BLaER1 treated with 17β-estradiol and CSF1 and Interleukin-3, amounts not matched to agents 10 nM and 100 nM (cell line): Measurements from ENCODE around the gene CANT1.
"Not testable (repeated sequence)": the region's sequence is repeated elsewhere in the genome, so short reads cannot be mapped to it uniquely, and the experiment has no call there.

Source experiments
- H3K27ac ChIP-seq, 11 experiments: shearing (Covaris generic); formaldehyde crosslinking; 2 replicates each; pipeline ENCODE4 v1.8.1; 2022
- H3K27me3 ChIP-seq, 11 experiments: shearing (Covaris generic); formaldehyde crosslinking; 2 replicates each; pipeline ENCODE4 v1.8.1; 2022
- H3K36me3 ChIP-seq, 11 experiments: shearing (Covaris generic); formaldehyde crosslinking; 2 replicates each; pipeline ENCODE4 v1.8.1; 2022
- H3K4me1 ChIP-seq, 10 experiments: shearing (Covaris generic); formaldehyde crosslinking; 2 replicates each; pipeline ENCODE4 v1.8.1; 2022
- H3K4me2 ChIP-seq, 11 experiments: shearing (Covaris generic); formaldehyde crosslinking; 2 replicates each; pipeline ENCODE4 v1.8.1; 2022
- H3K4me3 ChIP-seq, 10 experiments: shearing (Covaris generic); formaldehyde crosslinking; 2 replicates each; pipeline ENCODE4 v1.8.1; 2022
- H3K9ac ChIP-seq, 11 experiments: shearing (Covaris generic); formaldehyde crosslinking; 2 replicates each; pipeline ENCODE4 v1.8.1; 2022
- H3K9me3 ChIP-seq, 11 experiments: shearing (Covaris generic); formaldehyde crosslinking; replicated peaks in 1 of 11; 2 replicates each; pipeline ENCODE4 v1.8.1; 2022
- H4K20me1 ChIP-seq, 11 experiments: shearing (Covaris generic); formaldehyde crosslinking; 2 replicates each; pipeline ENCODE4 v1.8.1; 2022
- Cebpa-rat ChIP-seq, 11 experiments: shearing (Covaris generic); IDR thresholded peaks; 2 replicates each; pipeline ENCODE4 v1.8.1; 2022

Gene CANT1

DNA sequence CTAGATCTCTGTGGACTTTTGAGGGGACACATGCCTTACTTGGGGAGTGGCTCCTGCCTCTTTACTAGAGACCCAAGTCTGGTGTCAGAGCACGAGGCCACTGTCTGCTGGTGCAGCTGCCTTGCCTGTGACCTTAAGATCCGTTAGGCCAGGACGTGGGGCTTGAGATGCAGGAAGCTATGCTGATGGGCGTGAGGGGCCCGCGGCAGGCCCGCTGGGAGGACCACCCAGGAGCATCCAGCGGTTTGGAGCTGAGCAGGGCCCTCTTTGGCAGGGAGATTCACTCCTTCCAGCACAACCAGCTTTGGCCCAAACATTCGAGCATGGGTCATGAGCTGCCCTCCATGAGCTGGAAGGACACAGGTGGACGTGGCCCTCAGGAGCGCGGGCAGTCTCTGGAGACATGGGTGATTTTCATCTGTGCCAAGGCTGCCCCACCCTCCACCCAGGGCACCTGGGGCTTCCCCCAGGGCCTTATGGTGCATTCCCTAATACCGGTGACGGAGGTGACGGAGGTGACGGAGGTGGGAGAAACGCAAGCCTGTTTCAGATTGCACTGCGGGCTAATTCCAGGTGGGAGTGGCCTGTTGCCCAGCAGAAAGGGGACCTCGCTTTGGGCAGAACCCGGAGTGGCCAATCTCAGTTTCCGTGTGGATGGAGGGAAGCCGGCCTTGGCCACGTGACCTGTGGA lies 42.5 kb downstream of the CANT1 start:
- peak overlapping the region in 4 of 11 experiments; percentile 4 to 40 (median 28); a peak in 4 of 22 replicates for H3K27ac ChIP-seq
- H3K36me3 ChIP-seq, result peaks cover 0 to 3% (median 0%) of the 10 kb centered on the region in 11 experiments; a peak in 1 of 22 replicates
- TF ChIP-seq Cebpa-rat (IDR thresholded peaks at IDR 0.05), result no peak
- 0 out of 22 replicates have a peak, but pooled peaks cover 0 to 4% (median 0%) of the 10 kb centered on the region in 11 experiments for H3K9me3 ChIP-seq
- peaks cover 0 to 20% (median 0%) of the 10 kb centered on the region in 11 experiments; a peak in 6 of 22 replicates for H4K20me1 ChIP-seq
- no peak overlapping the region for H3K4me3 ChIP-seq
- H3K9ac ChIP-seq, result peak overlapping the region in 5 of 11 experiments; percentile 5 to 51 (median 42); a peak in 8 of 22 replicates
- H3K4me2 ChIP-seq, result peak overlapping the region; percentile 3 to 90 (median 75); a peak in 21 of 22 replicates
- peaks cover 22 to 100% (median 86%) of the 10 kb centered on the region in 10 experiments for H3K4me1 ChIP-seq
- no peaks in the 10 kb centered on the region for H3K27me3 ChIP-seq

DNA sequence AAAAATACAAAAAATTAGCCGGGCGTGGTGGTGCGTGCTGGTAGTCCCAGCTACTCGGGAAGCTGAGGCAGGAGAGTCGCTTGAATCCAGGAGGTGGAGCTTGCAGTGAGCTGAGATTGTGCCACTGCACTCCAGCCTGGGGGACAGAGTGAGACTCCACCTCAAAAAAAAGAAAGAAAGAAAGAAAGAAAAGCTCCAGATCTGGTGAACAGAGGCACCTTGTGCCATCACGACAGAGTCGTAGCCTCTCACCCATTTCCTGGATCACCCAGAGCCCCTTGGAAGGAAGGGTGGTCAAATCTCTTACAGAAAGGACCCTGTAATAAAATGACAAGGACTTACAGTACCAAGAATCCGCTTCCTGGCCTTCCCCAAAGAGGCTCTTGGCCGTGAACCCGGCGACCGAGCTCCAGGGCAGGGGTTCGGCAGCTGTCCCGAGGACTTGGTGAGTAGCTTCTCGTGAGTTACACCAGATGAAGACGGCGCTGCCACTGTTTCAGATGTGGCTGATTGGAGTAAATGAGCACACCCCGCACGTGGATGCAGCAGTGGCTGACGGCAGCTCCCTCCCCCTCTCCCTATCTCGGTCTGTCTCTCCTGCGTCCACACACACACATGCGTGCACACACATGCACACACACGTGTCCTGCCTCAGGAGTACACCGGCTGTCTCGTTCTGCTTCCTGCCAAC lies 43.3 kb downstream of the CANT1 start:
- Histone ChIP-seq H4K20me1 (peaks cover 0 to 13% (median 0%) of the 10 kb centered on the region in 11 experiments; a peak in 6 of 22 replicates), H3K27me3 (no peaks in the 10 kb centered on the region), H3K27ac (peak overlapping the region in 4 of 11 experiments; percentile 11 to 45 (median 39); a peak in 6 of 22 replicates), H3K9me3 (0 out of 22 replicates have a peak, but pooled peaks cover 0 to 4% (median 0%) of the 10 kb centered on the region in 11 experiments), H3K4me2 (peak overlapping the region; percentile 3 to 90 (median 75); a peak in 19 of 22 replicates), H3K36me3 (no peaks in the 10 kb centered on the region; a peak in 1 of 22 replicates), H3K4me3 (no peak overlapping the region), H3K4me1 (peaks cover 22 to 100% (median 87%) of the 10 kb centered on the region in 10 experiments), H3K9ac (peak overlapping the region in 5 of 11 experiments; percentile 5 to 51 (median 42); a peak in 7 of 22 replicates)
- TF ChIP-seq Cebpa-rat (IDR thresholded peaks at IDR 0.05), result no peak

DNA sequence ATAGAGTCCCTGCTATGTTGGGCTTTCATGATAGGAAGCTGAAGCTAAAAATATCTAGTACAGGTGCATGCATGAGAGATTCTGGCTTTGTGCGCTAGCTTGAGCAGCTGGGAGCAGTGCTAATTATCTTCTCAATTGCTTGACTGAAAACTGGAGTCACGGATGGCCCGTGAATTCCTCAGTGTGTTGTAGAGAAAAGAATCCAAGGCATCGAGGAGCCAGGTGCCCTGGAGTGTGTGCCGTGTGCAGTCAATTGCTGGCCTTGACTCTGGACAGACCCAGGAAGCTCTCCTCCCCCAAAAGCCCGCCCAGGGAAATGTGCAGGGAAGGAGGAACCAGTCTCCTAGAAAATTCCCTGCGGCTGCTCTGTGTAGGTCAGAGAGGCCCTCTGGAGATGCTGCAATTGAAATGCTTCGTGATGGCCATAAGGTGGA lies 44.1 kb downstream of the CANT1 start:
- no peaks in the 10 kb centered on the region; a peak in 1 of 22 replicates for H3K36me3 ChIP-seq
- H3K4me2 ChIP-seq, result peak overlapping the region in 9 of 11 experiments; percentile 39 to 90 (median 80); a peak in 18 of 22 replicates
- peak overlapping the region in 2 of 11 experiments; percentile 8 to 37; a peak in 3 of 22 replicates for H3K9ac ChIP-seq
- TF ChIP-seq Cebpa-rat (IDR thresholded peaks at IDR 0.05), result no peak
- 0 out of 22 replicates have a peak overlapping the region, but pooled peaks of 1 of the 11 experiments have one; percentile 40 for H3K27ac ChIP-seq
- no peaks in the 10 kb centered on the region for H3K27me3 ChIP-seq
- H3K9me3 ChIP-seq, result 0 out of 22 replicates have a peak, but pooled peaks cover 0 to 4% (median 0%) of the 10 kb centered on the region in 11 experiments
- H3K4me1 ChIP-seq, result peaks cover 22 to 98% (median 82%) of the 10 kb centered on the region in 10 experiments
- H3K4me3 ChIP-seq, result no peak overlapping the region
- H4K20me1 ChIP-seq, result peaks cover 0 to 7% (median 0%) of the 10 kb centered on the region in 11 experiments; a peak in 4 of 22 replicates

DNA sequence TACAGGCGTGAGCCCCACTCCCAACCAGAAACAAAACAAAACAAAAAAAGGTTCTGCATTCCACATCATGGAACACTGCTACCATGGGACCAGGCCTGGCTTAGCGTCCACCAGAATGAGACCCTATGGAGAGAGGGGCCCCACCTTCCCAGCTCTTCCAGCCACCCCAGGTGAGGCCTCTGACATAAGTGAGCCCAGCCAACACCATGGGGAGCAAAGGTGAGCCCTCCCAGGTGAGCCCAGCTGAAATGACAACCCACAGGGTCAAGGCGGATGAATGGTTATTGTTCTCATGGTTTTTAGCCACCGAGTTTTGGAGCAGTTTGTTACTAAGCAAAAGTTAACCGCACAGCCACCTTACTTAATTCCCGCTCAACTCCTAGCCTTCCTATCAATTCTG lies 46.2 kb downstream of the CANT1 start:
- peak overlapping the region in 8 of 11 experiments; percentile 43 to 82 (median 66); a peak in 13 of 22 replicates for H3K4me2 ChIP-seq
- H3K9ac ChIP-seq, result no peak overlapping the region
- H3K36me3 ChIP-seq, result no peaks in the 10 kb centered on the region
- H3K4me3 ChIP-seq, result no peak overlapping the region
- H3K9me3 ChIP-seq, result 0 out of 22 replicates have a peak, but pooled peaks cover 0 to 4% (median 0%) of the 10 kb centered on the region in 11 experiments
- H3K4me1 ChIP-seq, result peaks cover 9 to 77% (median 60%) of the 10 kb centered on the region in 10 experiments; a peak in 19 of 20 replicates
- peak overlapping the region in 4 of 11 experiments; percentile 4 to 54 (median 20); a peak in 4 of 22 replicates for H3K27ac ChIP-seq
- TF ChIP-seq Cebpa-rat (IDR thresholded peaks at IDR 0.05), result no peak
- H4K20me1 ChIP-seq, result no peaks in the 10 kb centered on the region; a peak in 1 of 22 replicates
- no peaks in the 10 kb centered on the region for H3K27me3 ChIP-seq

DNA sequence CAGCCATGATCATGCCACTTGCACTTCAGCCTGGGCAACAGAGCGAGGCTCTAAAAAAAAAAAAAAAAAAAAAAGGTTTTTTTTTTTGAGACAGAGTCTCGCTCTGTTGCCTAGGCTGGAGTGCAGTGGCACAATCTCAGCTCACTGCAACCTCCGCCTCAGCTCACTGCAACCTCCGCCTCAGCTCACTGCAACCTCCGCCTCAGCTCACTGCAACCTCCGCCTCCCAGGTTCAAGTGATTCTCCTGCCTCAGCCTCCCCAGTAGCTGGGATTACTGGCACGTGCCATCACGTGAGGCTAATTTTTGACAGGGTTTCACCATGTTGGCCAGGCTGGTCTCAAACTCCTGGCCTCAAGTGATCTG lies 46.6 kb downstream of the CANT1 start:
- Histone ChIP-seq H3K9ac (peak overlapping the region in 6 of 11 experiments; percentile 3 to 54 (median 28); a peak in 5 of 22 replicates), H3K4me2 (peak overlapping the region; percentile 29 to 82 (median 65); a peak in 20 of 22 replicates), H3K27ac (peak overlapping the region in 8 of 11 experiments; percentile 22 to 76 (median 55); a peak in 13 of 22 replicates), H3K4me1 (peaks cover 6 to 73% (median 56%) of the 10 kb centered on the region in 10 experiments; a peak in 18 of 20 replicates)
- not testable (repeated sequence) for H3K4me3 ChIP-seq, H3K9me3 ChIP-seq, H3K36me3 ChIP-seq, H4K20me1 ChIP-seq, H3K27me3 ChIP-seq

DNA sequence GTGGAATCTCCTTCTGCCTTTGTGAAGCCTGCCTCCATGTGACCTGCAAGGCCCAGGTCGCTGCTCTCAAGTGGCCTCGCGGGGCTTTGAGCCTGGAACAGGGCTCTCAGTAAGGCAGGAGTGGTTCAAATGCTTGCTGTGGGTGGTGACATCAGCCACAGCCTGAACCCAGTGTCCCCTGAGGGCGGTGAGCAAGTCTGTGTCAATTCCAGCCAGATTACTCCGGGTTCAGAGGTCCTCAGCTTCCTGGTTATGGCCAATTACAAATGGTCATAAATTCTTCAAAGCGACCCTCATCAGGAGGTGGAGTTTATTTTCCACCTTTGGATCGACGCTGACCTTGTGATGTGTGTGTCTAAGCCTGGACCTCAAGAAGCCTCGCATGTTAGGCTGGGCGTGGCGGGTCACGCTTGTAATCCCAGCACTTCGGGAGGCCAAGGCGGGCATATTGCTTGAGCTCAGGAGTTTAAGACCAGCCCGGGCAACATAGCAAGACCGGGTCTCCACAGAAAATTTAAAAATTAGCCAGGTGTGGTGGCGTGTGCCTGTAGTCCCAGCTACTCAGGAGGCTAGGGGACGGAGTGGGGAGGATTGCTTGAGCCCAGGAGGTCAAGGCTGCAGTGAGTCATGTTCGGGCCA lies 47.1 kb downstream of the CANT1 start:
- 0 out of 22 replicates have a peak, but pooled peaks cover 0 to 4% (median 0%) of the 10 kb centered on the region in 11 experiments for H3K9me3 ChIP-seq
- H3K4me3 ChIP-seq, result no peak overlapping the region
- no peaks in the 10 kb centered on the region for H4K20me1 ChIP-seq
- TF ChIP-seq Cebpa-rat (IDR thresholded peaks at IDR 0.05), result peak in 1 of 11 experiments; percentile 21; a peak in 3 of 22 replicates
- H3K27ac ChIP-seq, result peak overlapping the region in 8 of 11 experiments; percentile 22 to 76 (median 55); a peak in 14 of 22 replicates
- no peaks in the 10 kb centered on the region for H3K36me3 ChIP-seq
- H3K4me2 ChIP-seq, result peak overlapping the region; percentile 29 to 82 (median 65); a peak in 21 of 22 replicates
- peaks cover 6 to 68% (median 51%) of the 10 kb centered on the region in 10 experiments; a peak in 18 of 20 replicates for H3K4me1 ChIP-seq
- H3K9ac ChIP-seq, result peak overlapping the region in 8 of 11 experiments; percentile 3 to 54 (median 26); a peak in 6 of 22 replicates
- no peaks in the 10 kb centered on the region for H3K27me3 ChIP-seq

DNA sequence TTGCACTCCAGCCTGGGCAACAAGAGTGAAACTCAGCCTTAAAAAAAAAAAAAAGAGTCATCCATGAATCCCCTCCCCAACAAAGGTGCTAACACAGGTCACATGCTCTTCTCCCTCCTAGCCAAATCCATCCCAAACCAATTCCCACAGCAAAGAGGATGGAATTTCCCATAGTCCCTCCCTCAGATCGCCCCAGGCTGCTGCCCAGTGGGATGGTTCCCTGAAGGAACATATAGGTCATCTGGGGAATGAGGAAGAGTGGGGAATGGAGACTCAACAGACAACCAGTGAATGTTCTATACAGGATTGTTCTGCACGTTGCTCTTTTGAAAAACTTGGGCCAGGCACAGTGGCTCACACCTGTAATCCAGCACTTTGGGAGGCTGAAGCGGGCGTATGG lies 48.0 kb downstream of the CANT1 start:
- Histone ChIP-seq H3K4me1 (peaks cover 6 to 59% (median 44%) of the 10 kb centered on the region in 10 experiments; a peak in 18 of 20 replicates), H3K27ac (peak overlapping the region in 3 of 11 experiments; percentile 68 to 76 (median 72); a peak in 3 of 22 replicates), H3K4me2 (peak overlapping the region in 9 of 11 experiments; percentile 43 to 82 (median 66); a peak in 15 of 22 replicates), H3K9ac (peak overlapping the region in 2 of 11 experiments; percentile 54; a peak in 2 of 22 replicates), H3K36me3 (no peaks in the 10 kb centered on the region), H4K20me1 (no peaks in the 10 kb centered on the region), H3K27me3 (no peaks in the 10 kb centered on the region), H3K9me3 (0 out of 22 replicates have a peak, but pooled peaks cover 0 to 4% (median 0%) of the 10 kb centered on the region in 11 experiments), H3K4me3 (no peak overlapping the region)
- no peak for TF ChIP-seq Cebpa-rat (IDR thresholded peaks at IDR 0.05)

DNA sequence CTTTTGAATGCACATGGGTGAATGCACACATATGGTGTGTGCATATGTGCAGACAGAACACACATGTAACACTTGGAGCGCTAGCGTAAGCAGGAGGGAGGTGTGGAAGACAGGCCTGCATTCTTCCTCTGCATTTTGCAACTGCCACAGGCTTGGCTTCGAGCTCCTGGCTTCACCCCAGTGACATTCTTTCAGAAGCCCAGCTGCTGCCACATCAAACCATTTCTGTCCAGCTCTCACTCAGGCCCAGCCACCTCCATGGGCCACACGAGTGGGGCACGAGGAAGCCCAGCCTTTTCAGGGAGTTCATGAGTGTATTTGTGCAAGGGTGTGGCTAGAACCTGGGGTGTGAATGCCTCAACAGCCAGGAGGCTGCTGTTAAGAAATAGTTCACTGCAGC lies 48.6 kb downstream of the CANT1 start:
- TF ChIP-seq Cebpa-rat (IDR thresholded peaks at IDR 0.05), result no peak
- Histone ChIP-seq H3K9me3 (0 out of 22 replicates have a peak, but pooled peaks cover 0 to 4% (median 0%) of the 10 kb centered on the region in 11 experiments), H3K4me1 (peaks cover 6 to 53% (median 37%) of the 10 kb centered on the region in 10 experiments; a peak in 18 of 20 replicates), H4K20me1 (no peaks in the 10 kb centered on the region), H3K27ac (no peak overlapping the region), H3K4me2 (no peak overlapping the region), H3K9ac (no peak overlapping the region), H3K27me3 (no peaks in the 10 kb centered on the region), H3K4me3 (no peak overlapping the region), H3K36me3 (no peaks in the 10 kb centered on the region)
